ENCODE results near the gene FTCD.

DNA sequence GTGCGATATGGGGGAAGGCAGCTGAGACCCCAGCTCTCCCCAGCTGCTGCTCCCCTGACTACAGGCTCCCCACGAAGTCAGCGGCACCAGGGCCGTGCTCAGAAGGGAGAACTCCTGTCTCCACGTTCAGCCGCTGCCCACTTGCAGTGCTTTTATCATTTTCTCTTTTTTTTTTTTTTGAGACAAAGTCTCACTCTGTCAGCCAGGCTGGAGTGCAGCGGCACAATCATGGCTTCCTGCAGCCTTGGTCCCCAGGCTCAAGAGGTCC, 933 bp upstream of the FTCD start:
- TF ChIP-seq, protein P1, sequence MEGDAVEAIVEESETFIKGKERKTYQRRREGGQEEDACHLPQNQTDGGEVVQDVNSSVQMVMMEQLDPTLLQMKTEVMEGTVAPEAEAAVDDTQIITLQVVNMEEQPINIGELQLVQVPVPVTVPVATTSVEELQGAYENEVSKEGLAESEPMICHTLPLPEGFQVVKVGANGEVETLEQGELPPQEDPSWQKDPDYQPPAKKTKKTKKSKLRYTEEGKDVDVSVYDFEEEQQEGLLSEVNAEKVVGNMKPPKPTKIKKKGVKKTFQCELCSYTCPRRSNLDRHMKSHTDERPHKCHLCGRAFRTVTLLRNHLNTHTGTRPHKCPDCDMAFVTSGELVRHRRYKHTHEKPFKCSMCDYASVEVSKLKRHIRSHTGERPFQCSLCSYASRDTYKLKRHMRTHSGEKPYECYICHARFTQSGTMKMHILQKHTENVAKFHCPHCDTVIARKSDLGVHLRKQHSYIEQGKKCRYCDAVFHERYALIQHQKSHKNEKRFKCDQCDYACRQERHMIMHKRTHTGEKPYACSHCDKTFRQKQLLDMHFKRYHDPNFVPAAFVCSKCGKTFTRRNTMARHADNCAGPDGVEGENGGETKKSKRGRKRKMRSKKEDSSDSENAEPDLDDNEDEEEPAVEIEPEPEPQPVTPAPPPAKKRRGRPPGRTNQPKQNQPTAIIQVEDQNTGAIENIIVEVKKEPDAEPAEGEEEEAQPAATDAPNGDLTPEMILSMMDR (conservative IDR thresholded peaks at IDR 0.05 in 1 of 2, IDR thresholded peaks at IDR 0.05 in 1 of 2; ENCODE audit: extremely low read depth in 1 of 2, insufficient read depth in 1 of 2, low read depth in 1 of 2, low read length in 2 of 2): no peak
- TF ChIP-seq EZH2 (IDR thresholded peaks at IDR 0.05; ENCODE audit: borderline replicate concordance, low read length): no peak

Data from mammary epithelial cell (primary cell).